ENCODE measurements around the gene ASIC2.
"Not testable (repeated sequence)": the region's sequence is repeated elsewhere in the genome, so short reads cannot be mapped to it uniquely, and the experiment has no call there.

ASIC2 gene

GRCh38 chr17:32969231-32969630, 323.9 kb downstream of the ASIC2 start:
- not testable (repeated sequence) for DNase-seq

DNA sequence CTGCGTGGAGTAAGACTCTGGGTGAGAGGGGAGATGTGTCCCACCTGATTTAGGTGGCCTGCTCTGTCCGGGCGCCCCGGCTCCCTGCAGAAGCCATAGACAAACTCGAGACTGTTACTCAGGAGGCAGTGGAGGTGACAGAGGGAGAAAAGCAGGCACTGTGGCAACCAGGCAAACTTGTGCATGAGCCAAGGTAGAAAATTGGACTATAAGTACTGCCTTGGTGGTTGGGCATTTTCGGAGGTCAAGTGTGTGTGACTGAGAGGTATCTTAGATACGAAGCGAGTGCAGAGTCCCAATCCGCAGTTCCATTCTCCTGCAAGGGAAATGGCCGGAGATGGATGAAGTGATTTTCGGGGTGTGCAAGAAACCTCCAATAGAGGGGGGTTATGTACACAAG, 328.6 kb downstream of the ASIC2 start:
- DNase-seq = no peak

Measured in stimulated activated CD4-positive, alpha-beta T cell treated with anti-CD3 and anti-CD28 coated beads, Interleukin-4, amount 100 ng/mL, for 1 hour (primary cell).